Measurements from ENCODE around the gene C2orf92. TPM values are rescaled to one million over a fixed set of nuclear protein-coding genes. Genes with fewer than 3 reads are reported as not detected.

The C2orf92 gene
- total RNA-seq, 2 experiments from 2014 or later = 4.5 to 4.8 TPM

DNA sequence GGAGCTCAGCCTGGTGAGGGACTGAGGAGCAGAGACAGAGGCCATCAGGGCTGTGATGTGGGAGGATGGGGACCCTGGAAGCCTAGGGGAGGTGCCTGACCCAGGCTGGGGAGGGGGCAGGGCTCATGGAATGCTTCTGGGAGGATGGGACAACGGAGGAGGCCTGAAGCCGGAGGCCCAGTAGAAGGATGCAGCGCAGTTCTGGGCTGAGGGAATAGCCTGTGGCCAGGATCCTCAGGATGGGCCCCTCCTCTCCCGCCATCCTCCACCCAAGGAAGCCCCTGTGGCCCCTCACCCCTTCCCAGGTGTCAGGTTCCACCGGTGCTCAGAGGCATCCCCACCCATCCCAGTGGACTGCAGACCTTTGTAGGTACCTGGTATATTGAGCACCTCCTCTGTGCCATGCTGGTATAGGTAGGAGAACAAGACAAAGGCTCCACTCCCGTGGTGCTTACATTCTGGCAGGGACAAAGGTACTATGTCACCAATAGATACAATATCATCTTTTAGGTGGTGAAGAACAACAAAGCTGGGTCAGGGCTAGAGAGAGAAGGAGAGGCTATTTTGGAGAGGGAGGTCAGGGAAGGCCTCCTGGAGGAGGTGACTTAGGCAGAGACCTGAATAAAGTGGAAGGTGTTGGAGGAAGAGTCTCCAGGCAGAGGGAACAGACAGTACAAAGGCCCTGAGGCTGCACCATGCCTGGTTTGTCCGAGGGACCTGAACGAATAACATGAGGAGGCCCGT, 46.6 kb downstream of the C2orf92 start:
- Mint-ChIP-seq H3K9me3 (no peaks in the 10 kb centered on the region), H3K4me1 (ENCODE audit: low read depth) (peaks cover 79% of the 10 kb centered on the region), H3K36me3 (peaks cover 55% of the 10 kb centered on the region), H3K4me3 (peak overlapping the region; percentile 92), H3K27me3 (no peaks in the 10 kb centered on the region), H3K27ac (peak overlapping the region; percentile 95)
- intact Hi-C loops (cut with micrococcal nuclease) = loop anchor here (2.0 to 10.0 kb wide), 2 partner anchors 15 to 279 kb away; partner anchors contain the start of gene TMEM131
- CTCF ChIA-PET = interaction anchor here (1.1 to 9.6 kb wide), 4 partner anchors 10 to 125 kb away, joined by 3 to 134 read pairs (median 10); no protein-coding TSS in a partner anchor
- no peak for DNase-seq
- POLR2A ChIA-PET = interaction anchor here (1.2 to 3.6 kb wide), 3 partner anchors 24 to 70 kb away, joined by 3 to 19 read pairs (median 6); partner anchors contain the start of gene COX5B

DNA sequence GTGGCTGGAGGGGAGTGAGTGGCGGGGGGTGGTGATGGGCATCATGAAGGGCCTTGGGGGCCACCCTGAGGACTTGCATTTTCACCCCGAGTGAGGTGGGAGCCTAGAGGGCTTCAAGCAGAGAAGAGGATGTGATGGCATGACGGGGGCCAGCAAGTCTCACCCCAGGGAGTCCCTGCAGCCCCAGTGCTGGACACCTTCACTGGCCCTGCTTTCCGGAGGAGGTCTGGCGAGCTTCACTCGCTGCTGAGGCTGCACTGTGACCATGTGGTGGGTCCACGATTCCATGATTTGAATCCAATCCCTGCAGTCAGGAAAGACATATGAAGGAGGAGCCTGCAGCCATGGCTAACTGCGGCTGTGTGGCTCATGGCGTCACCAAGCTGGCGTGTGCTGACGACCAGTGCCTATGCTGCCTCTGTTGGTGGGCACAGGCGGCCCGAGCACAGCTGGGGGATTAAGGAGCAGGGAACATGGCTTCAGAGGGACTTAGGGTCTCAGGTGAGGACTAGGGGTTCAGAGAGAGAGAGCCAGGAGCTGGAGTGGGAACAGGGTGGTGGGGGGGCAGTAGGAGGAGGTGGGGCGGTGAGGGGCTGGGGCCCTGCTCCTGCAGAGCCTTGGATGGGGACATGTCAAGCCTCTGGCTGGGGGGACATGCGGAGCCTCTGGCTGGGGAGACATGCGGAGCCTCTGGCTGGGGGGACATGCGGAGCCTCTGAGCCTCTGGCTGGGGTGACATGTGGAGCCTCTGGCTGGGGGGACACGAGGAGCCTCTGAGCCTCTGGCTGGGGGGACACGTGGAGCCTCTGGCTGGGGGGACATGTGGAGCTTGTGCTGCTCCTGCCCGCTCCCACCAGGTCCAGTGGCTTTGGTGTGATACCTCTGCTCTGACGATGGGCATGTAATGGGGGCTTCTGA, 47.4 kb downstream of the C2orf92 start:
- Mint-ChIP-seq H3K27me3 (no peaks in the 10 kb centered on the region), H3K9me3 (no peaks in the 10 kb centered on the region), H3K27ac (peak overlapping the region; percentile 95), H3K4me1 (ENCODE audit: low read depth) (peaks cover 73% of the 10 kb centered on the region), H3K4me3 (peak overlapping the region; percentile 76), H3K36me3 (peaks cover 56% of the 10 kb centered on the region)
- ChIA-PET CTCF (interaction anchor here (1.1 to 2.6 kb wide), 6 partner anchors 7 to 126 kb away, joined by 3 to 26 read pairs (median 12); no protein-coding TSS in a partner anchor), POLR2A (interaction anchor here (1.2 to 1.7 kb wide), 2 partner anchors 24 to 54 kb away, joined by 3 to 6 read pairs; no protein-coding TSS in a partner anchor)
- intact Hi-C loops (cut with micrococcal nuclease) = loop anchor here (10.0 kb wide), 1 partner anchor 278 kb away; the partner anchor contains the start of gene TMEM131
- no peak for DNase-seq

DNA sequence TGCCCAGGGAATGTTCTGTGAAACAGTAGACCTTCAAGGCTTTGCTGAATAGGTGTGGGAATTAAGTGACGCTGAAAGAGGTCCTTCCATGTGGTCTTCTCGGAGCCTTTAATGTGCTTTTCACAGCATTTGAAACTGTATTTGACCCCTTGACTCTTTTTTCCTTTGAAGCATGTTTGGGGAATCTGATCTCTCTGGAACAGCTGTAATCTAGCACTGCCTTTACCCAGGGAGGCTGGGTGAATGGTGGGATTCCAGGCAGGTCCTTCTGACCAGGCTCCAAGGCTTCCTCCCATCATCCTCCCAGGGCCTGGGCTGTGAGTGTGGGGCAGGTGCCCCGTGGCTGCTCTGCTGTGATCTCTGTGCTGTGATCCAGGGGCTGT, 48.1 kb downstream of the C2orf92 start:
- H3K4me1 Mint-ChIP-seq (ENCODE audit: low read depth) = peaks cover 72% of the 10 kb centered on the region
- peak overlapping the region; percentile 76 for H3K4me3 Mint-ChIP-seq
- peaks cover 56% of the 10 kb centered on the region for H3K36me3 Mint-ChIP-seq
- H3K27ac Mint-ChIP-seq = peak overlapping the region; percentile 95
- no peak for DNase-seq
- CTCF ChIA-PET = interaction anchor here (1.3 to 2.6 kb wide), 7 partner anchors 8 to 127 kb away, joined by 4 to 26 read pairs (median 13); no protein-coding TSS in a partner anchor
- POLR2A ChIA-PET = interaction anchor here (1.1 to 1.8 kb wide), 4 partner anchors 10 to 72 kb away, joined by 3 to 9 read pairs (median 3); partner anchors contain the start of gene COX5B
- H3K27me3 Mint-ChIP-seq = no peaks in the 10 kb centered on the region
- intact Hi-C loops (cut with micrococcal nuclease) = loop anchor here (10.0 kb wide), 1 partner anchor 277 kb away; the partner anchor contains the start of gene TMEM131
- no peaks in the 10 kb centered on the region for H3K9me3 Mint-ChIP-seq

- POLR2A ChIA-PET = interaction anchor here (0.7 to 1.8 kb wide), 6 partner anchors 9 to 73 kb away, joined by 3 to 12 read pairs (median 4); partner anchors contain the start of gene COX5B
- Mint-ChIP-seq H3K36me3 (peaks cover 59% of the 10 kb centered on the region), H3K27me3 (no peaks in the 10 kb centered on the region), H3K4me3 (peak overlapping the region; percentile 76), H3K9me3 (no peaks in the 10 kb centered on the region), H3K27ac (peak overlapping the region; percentile 95), H3K4me1 (ENCODE audit: low read depth) (peaks cover 71% of the 10 kb centered on the region)
- CTCF ChIA-PET = interaction anchor here (1.0 to 2.6 kb wide), 8 partner anchors 8 to 127 kb away, joined by 4 to 26 read pairs (median 12); partner anchors contain the start of gene ACTR1B
- intact Hi-C loops (cut with micrococcal nuclease) = loop anchor here (1.0 to 10.0 kb wide), 2 partner anchors 27 to 277 kb away; partner anchors contain the start of gene TMEM131
- peak; percentile 87 for DNase-seq
Observed at GRCh38 chr2:97718051-97718882, 48.8 kb downstream of the C2orf92 start.

DNA sequence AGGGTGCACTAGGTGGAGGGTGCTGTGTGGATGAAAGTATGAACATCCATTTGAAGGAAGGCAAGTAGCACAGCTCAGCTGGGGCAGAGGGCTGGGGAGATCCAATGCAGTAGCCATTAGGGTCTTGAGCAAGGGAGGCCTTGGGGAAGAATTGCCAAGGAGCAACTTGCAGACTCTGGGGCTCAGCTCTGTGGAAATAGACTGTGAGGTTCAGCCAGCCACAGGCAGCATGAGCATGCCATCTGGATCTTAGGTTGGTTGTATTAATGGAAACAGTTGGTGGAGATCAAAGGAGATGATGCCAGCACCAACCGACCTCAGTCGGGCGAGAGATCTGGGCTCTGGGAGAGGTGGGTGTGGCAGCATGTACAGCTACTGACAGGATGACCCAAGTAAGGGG, 49.4 kb downstream of the C2orf92 start:
- intact Hi-C loops (cut with micrococcal nuclease) = loop anchor here (1.0 to 10.0 kb wide), 2 partner anchors 26 to 276 kb away; partner anchors contain the start of gene TMEM131
- Mint-ChIP-seq H3K36me3 (peaks cover 55% of the 10 kb centered on the region), H3K27ac (peak overlapping the region; percentile 95), H3K4me1 (ENCODE audit: low read depth) (peaks cover 71% of the 10 kb centered on the region), H3K4me3 (peak overlapping the region; percentile 76), H3K27me3 (no peaks in the 10 kb centered on the region), H3K9me3 (no peaks in the 10 kb centered on the region)
- DNase-seq = peak; percentile 38
- POLR2A ChIA-PET = interaction anchor here (0.7 to 1.8 kb wide), 6 partner anchors 8 to 73 kb away, joined by 3 to 12 read pairs (median 4); partner anchors contain the start of gene COX5B
- CTCF ChIA-PET = interaction anchor here (1.0 to 2.6 kb wide), 6 partner anchors 9 to 55 kb away, joined by 4 to 26 read pairs (median 9); partner anchors contain the start of gene ACTR1B

DNA sequence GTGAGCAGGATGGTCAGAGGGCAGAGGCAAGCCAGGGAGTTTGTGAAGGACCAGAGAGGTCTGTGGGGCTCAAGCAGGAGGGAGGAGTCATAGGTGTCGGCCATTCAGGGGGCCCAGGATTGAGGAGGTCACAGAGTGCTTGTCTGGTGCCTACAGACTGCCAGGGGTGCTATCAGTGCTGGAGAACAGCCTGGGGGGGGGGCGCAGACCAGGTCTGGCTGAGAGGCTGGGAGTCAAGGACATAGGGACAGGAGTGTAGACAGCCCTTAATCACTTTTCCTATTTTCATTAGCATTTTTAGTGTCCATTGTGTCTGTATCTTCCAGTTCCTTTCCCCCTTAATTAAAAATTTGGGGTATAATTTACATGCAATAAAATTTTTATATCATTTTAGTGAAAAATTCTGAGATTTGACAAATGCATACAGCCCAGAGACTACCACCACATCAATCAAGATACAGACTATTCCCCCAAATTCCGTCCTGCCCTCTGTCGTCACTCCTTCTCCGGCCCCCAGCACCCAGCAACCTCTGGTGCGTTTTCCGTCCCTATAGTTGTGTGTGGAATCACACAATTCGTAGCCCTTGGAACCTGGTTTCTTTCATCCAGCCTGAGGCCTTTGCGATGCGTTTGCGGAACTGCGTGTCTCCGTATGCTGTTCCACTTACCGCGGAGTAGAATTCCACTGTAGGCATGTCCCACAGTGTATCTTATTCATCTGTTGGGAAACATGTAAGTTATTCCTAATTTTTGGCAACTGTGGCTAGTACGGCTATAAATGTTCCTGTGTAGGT, 50.0 kb downstream of the C2orf92 start:
- peak overlapping the region; percentile 76 for H3K4me3 Mint-ChIP-seq
- POLR2A ChIA-PET = interaction anchor here (0.7 to 1.8 kb wide), 3 partner anchors 22 to 74 kb away, joined by 3 to 12 read pairs (median 9); partner anchors contain the start of gene COX5B

GRCh38 chr2:97720746-97721145, 51.2 kb downstream of the C2orf92 start:
- POLR2A ChIA-PET = no interaction called here
- Mint-ChIP-seq H3K4me3 (no peak overlapping the region), H3K36me3 (peaks cover 59% of the 10 kb centered on the region), H3K27me3 (no peaks in the 10 kb centered on the region), H3K4me1 (ENCODE audit: low read depth) (peaks cover 72% of the 10 kb centered on the region), H3K9me3 (no peaks in the 10 kb centered on the region), H3K27ac (peak overlapping the region; percentile 76)
- intact Hi-C loops (cut with micrococcal nuclease) = no loop called here
- DNase-seq = no peak
- CTCF ChIA-PET = interaction anchor here (0.9 to 1.6 kb wide), 2 partner anchors 12 to 20 kb away, joined by 3 to 6 read pairs; no protein-coding TSS in a partner anchor

More for the DNA sequence above, 50.0 kb downstream of the C2orf92 start:
- Mint-ChIP-seq H3K9me3 (no peaks in the 10 kb centered on the region), H3K27ac (peak overlapping the region; percentile 95), H3K36me3 (peaks cover 58% of the 10 kb centered on the region), H3K4me1 (ENCODE audit: low read depth) (peaks cover 73% of the 10 kb centered on the region), H3K27me3 (no peaks in the 10 kb centered on the region)
- CTCF ChIA-PET = interaction anchor here (1.7 to 2.6 kb wide), 2 partner anchors 20 to 22 kb away, joined by 14 to 26 read pairs; no protein-coding TSS in a partner anchor
- intact Hi-C loops (cut with micrococcal nuclease) = loop anchor here (10.0 kb wide), 1 partner anchor 275 kb away; the partner anchor contains the start of gene TMEM131
- no peak for DNase-seq

GRCh38 chr2:97722227-97722626, 52.7 kb downstream of the C2orf92 start:
- ChIA-PET POLR2A (no interaction called here), CTCF (interaction anchor here (1.9 kb wide), 1 partner anchor 8 kb away, joined by 5 read pairs; the partner anchor contains the start of gene ZAP70)
- H3K27ac Mint-ChIP-seq = peak overlapping the region; percentile 38
- no peak overlapping the region for H3K4me3 Mint-ChIP-seq
- no peak for DNase-seq
- H3K4me1 Mint-ChIP-seq (ENCODE audit: low read depth) = peaks cover 73% of the 10 kb centered on the region
- H3K36me3 Mint-ChIP-seq = peaks cover 63% of the 10 kb centered on the region
- intact Hi-C loops (cut with micrococcal nuclease) = no loop called here
- no peaks in the 10 kb centered on the region for H3K9me3 Mint-ChIP-seq
- no peaks in the 10 kb centered on the region for H3K27me3 Mint-ChIP-seq

DNA sequence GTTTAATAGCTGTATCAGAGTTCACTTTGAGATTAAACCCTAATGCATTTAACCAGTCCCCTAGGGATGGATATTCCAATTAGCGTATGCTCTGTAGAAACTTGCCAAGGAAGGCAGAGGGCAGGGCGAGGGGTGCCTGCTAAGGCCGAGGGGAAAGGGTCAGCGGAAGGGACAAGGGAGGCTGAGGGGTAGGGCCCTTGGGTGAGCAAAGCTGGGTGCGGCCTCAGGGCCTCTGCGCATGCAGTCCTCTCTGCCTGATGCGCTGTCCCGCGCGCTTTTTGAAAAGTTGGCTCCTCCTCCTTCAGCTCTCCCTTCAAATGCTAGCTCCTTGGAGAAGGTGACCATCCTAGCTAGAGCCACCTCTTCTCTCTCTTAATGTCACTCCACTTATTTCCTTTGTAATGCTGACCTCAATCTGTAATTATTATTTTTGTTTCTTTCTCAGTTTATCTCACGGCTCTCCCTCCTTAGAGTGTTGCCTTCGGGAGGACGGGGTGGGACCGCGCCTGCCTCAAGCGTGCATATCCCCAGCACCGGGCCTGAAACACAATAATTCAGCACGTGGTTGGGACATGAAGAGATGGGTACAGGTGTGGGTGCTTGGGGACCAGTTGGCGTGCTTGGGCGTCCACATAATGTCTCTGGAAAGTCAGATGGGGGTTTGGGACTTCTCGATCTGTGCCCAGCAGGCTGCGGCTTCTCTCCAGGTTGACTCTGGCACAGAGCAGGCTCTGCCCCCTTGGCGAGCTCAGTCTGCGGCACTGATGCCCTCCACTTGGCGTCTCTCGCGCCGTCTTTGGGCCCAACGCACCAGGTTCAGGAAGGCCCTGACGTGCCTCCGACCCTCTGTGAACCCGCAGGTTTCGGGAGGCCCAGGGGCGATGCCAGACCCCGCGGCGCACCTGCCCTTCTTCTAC, 53.9 kb downstream of the C2orf92 start:
- CTCF ChIA-PET = interaction anchor here (1.9 kb wide), 1 partner anchor 10 kb away, joined by 5 read pairs; the partner anchor contains the start of gene ZAP70
- H3K27ac Mint-ChIP-seq = no peak overlapping the region

More for the DNA sequence above, 53.9 kb downstream of the C2orf92 start:
- Mint-ChIP-seq H3K9me3 (no peaks in the 10 kb centered on the region), H3K27me3 (no peaks in the 10 kb centered on the region), H3K4me1 (ENCODE audit: low read depth) (peaks cover 73% of the 10 kb centered on the region), H3K36me3 (peaks cover 69% of the 10 kb centered on the region), H3K4me3 (no peak overlapping the region)
- no peak for DNase-seq
- intact Hi-C loops (cut with micrococcal nuclease) = no loop called here
- POLR2A ChIA-PET = no interaction called here

All from activated CD4-positive, alpha-beta memory T cell treated with anti-CD3 and anti-CD28 coated beads for 36 hours (primary cell).